ENCODE data around the gene KLHL22.
"Not testable (repeated sequence)": the region's sequence is repeated elsewhere in the genome, so short reads cannot be mapped to it uniquely, and the experiment has no call there.

The KLHL22 gene

GRCh38 chr22:20392983-20393704 lies 102.5 kb downstream of the KLHL22 start:
- no peak for TF ChIP-seq CTCF (IDR thresholded peaks at IDR 0.05)
- Histone ChIP-seq H3K4me3 (peak overlapping the region; percentile 88), H3K27ac (peak overlapping the region; percentile 5 to 79)
- DNase-seq (ENCODE audit: low spot score), result no peak

GRCh38 chr22:20392365-20392881 lies 103.2 kb downstream of the KLHL22 start:
- H3K4me3 ChIP-seq; H3K27ac ChIP-seq; DNase-seq (ENCODE audit: low spot score): not testable (repeated sequence)

Measured in coronary artery (tissue), 2 donors.